ENCODE measurements around the gene STMN3. TPM values are rescaled to one million over a fixed set of nuclear protein-coding genes. Genes with fewer than 3 reads are reported as not detected.

STMN3 gene
- polyA plus RNA-seq, 1 of the 3 experiments (the other 2 are of a cell fraction), result 111 TPM

DNA sequence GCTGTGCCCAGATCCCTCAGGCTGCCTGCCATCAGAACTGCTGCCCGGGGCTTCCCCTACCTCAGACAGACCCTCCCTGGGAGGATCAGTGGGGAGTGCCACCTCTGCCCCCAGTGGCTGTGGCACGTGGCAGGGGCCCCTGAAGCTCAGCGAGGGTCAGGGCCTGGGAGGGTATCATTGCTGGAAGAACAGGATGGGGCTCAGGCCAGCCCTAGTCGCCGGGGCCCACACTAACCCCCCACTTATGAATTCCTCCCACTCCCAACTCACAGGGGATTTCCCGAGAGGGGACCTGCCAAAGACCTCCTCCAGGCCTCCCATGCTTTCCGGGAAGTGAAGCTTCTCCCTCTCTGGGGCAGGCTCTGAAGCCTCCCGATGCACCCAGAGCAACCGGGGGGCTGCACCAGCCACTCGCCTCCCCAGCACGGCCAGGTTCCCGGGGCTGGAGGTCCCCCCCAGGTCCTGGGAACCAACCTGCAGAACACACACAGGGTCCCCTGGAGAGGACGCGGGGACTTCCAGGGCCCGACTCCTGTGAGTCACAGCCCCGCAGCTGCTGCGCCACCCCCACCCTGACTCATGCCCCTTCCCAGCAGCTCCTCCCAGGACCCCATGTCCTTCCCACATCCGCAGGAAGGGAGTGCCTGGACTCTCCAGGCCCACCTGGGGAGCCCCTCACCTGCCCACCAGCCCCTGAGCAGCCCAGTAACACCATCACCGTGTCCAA, 45.7 kb upstream of the STMN3 start:
- H3K4me2 ChIP-seq, result peak overlapping the region; percentile 72
- H3F3A ChIP-seq (replicated peaks; ENCODE audit: insufficient read depth), result no peaks in the 10 kb centered on the region
- ChIA-PET POLR2A (interaction anchor here (1.4 to 3.4 kb wide), 2 partner anchors 9 to 166 kb away, joined by 3 to 22 read pairs; partner anchors contain the start of genes ARFRP1, TPD52L2 and ZGPAT), CTCF (interaction anchor here (1.7 kb wide), 1 partner anchor 202 kb away, joined by 4 read pairs; no protein-coding TSS in a partner anchor)
- DNase-seq, result peak; percentile 58
- no peaks in the 10 kb centered on the region for H3K9me2 ChIP-seq
- no peaks in the 10 kb centered on the region for H4K20me1 ChIP-seq (ENCODE audit: insufficient read depth)
- H3K27me3 ChIP-seq (ENCODE audit: insufficient read depth), result no peaks in the 10 kb centered on the region
- peak overlapping the region in 1 of 2 experiments; percentile 42; a peak in 1 of 4 replicates for H3K4me3 ChIP-seq (ENCODE audit: low read depth in 2 of 2, low read length in 1 of 2)
- peak overlapping the region; percentile 61 for H3K9ac ChIP-seq
- no peaks in the 10 kb centered on the region for H3K9me3 ChIP-seq
- H3K4me1 ChIP-seq (ENCODE audit: control insufficient read depth in 1 of 2, insufficient read depth in 2 of 2, low read depth in 1 of 2, low read length in 1 of 2), result peaks cover 22 to 30% of the 10 kb centered on the region in 2 experiments; a peak in 3 of 4 replicates
- peaks cover 0 to 11% of the 10 kb centered on the region in 2 experiments for H3K36me3 ChIP-seq (replicated peaks in 1 of 2; ENCODE audit: control insufficient read depth in 1 of 2, insufficient read depth in 2 of 2, low read length in 1 of 2)
- no peak overlapping the region for H2AFZ ChIP-seq (ENCODE audit: low read depth)
- H3K27ac ChIP-seq (ENCODE audit: low read depth in 2 of 2, low read length in 1 of 2), result peak overlapping the region; percentile 28 to 85
- TF ChIP-seq GATA2 (CRISPR knock-in tag; IDR thresholded peaks at IDR 0.05) (no peak), CHD2 (IDR thresholded peaks at IDR 0.05; ENCODE audit: low read length, partially characterized antibody) (peak; percentile 3), GABPA (IDR thresholded peaks at IDR 0.05; ENCODE audit: low read depth) (0 out of 2 replicates have a peak, but pooled peaks have one; percentile 15), FOSL2 (IDR thresholded peaks at IDR 0.05; ENCODE audit: borderline replicate concordance, low read depth) (peak; percentile 98), YY1 (IDR thresholded peaks at IDR 0.05; ENCODE audit: low read depth) (no peak), TEAD4 (IDR thresholded peaks at IDR 0.05; ENCODE audit: borderline replicate concordance, insufficient read depth) (no peak), EP300 (IDR thresholded peaks at IDR 0.05; ENCODE audit: borderline replicate concordance in 1 of 2, low read depth in 1 of 2, low read length in 1 of 2) (peak in 1 of 2 experiments; percentile 59; a peak in 1 of 4 replicates), POLR2AphosphoS5 (IDR thresholded peaks at IDR 0.05; ENCODE audit: low read depth, low read length) (peak; percentile 34), ELF1 (IDR thresholded peaks at IDR 0.05) (0 out of 2 replicates have a peak, but pooled peaks have one; percentile 25), RFX5 (IDR thresholded peaks at IDR 0.05; ENCODE audit: low read length) (no peak), FOXM1 (IDR thresholded peaks at IDR 0.05; ENCODE audit: low read depth) (no peak), MEF2A (IDR thresholded peaks at IDR 0.05; ENCODE audit: borderline replicate concordance, low read depth) (no peak), JUND (IDR thresholded peaks at IDR 0.05) (peak; percentile 90), SIN3A (IDR thresholded peaks at IDR 0.05; ENCODE audit: borderline replicate concordance, low read depth, low read length) (no peak; the same call in 1 of the 2 replicates), TCF12 (IDR thresholded peaks at IDR 0.05) (peak; percentile 77), TAF1 (IDR thresholded peaks at IDR 0.05; ENCODE audit: borderline replicate concordance, low read depth, low read length) (no peak; the same call in 1 of the 2 replicates), RAD21 (IDR thresholded peaks at IDR 0.05; ENCODE audit: low read length) (no peak)
- TF ChIP-seq, protein P1, sequence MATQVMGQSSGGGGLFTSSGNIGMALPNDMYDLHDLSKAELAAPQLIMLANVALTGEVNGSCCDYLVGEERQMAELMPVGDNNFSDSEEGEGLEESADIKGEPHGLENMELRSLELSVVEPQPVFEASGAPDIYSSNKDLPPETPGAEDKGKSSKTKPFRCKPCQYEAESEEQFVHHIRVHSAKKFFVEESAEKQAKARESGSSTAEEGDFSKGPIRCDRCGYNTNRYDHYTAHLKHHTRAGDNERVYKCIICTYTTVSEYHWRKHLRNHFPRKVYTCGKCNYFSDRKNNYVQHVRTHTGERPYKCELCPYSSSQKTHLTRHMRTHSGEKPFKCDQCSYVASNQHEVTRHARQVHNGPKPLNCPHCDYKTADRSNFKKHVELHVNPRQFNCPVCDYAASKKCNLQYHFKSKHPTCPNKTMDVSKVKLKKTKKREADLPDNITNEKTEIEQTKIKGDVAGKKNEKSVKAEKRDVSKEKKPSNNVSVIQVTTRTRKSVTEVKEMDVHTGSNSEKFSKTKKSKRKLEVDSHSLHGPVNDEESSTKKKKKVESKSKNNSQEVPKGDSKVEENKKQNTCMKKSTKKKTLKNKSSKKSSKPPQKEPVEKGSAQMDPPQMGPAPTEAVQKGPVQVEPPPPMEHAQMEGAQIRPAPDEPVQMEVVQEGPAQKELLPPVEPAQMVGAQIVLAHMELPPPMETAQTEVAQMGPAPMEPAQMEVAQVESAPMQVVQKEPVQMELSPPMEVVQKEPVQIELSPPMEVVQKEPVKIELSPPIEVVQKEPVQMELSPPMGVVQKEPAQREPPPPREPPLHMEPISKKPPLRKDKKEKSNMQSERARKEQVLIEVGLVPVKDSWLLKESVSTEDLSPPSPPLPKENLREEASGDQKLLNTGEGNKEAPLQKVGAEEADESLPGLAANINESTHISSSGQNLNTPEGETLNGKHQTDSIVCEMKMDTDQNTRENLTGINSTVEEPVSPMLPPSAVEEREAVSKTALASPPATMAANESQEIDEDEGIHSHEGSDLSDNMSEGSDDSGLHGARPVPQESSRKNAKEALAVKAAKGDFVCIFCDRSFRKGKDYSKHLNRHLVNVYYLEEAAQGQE (IDR thresholded peaks at IDR 0.05; ENCODE audit: low read depth, low read length), result peak; percentile 7; the same call in 1 of the 2 replicates
- TF ChIP-seq, protein P2, sequence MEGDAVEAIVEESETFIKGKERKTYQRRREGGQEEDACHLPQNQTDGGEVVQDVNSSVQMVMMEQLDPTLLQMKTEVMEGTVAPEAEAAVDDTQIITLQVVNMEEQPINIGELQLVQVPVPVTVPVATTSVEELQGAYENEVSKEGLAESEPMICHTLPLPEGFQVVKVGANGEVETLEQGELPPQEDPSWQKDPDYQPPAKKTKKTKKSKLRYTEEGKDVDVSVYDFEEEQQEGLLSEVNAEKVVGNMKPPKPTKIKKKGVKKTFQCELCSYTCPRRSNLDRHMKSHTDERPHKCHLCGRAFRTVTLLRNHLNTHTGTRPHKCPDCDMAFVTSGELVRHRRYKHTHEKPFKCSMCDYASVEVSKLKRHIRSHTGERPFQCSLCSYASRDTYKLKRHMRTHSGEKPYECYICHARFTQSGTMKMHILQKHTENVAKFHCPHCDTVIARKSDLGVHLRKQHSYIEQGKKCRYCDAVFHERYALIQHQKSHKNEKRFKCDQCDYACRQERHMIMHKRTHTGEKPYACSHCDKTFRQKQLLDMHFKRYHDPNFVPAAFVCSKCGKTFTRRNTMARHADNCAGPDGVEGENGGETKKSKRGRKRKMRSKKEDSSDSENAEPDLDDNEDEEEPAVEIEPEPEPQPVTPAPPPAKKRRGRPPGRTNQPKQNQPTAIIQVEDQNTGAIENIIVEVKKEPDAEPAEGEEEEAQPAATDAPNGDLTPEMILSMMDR (IDR thresholded peaks at IDR 0.05), result no peak
- TF ChIP-seq, protein P3, sequence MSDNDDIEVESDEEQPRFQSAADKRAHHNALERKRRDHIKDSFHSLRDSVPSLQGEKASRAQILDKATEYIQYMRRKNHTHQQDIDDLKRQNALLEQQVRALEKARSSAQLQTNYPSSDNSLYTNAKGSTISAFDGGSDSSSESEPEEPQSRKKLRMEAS (IDR thresholded peaks at IDR 0.05; ENCODE audit: low read depth), result peak; percentile 15
- TF ChIP-seq, protein P4, sequence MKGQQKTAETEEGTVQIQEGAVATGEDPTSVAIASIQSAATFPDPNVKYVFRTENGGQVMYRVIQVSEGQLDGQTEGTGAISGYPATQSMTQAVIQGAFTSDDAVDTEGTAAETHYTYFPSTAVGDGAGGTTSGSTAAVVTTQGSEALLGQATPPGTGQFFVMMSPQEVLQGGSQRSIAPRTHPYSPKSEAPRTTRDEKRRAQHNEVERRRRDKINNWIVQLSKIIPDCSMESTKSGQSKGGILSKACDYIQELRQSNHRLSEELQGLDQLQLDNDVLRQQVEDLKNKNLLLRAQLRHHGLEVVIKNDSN (IDR thresholded peaks at IDR 0.05; ENCODE audit: borderline replicate concordance, low read depth), result no peak
- TF ChIP-seq, protein P5, sequence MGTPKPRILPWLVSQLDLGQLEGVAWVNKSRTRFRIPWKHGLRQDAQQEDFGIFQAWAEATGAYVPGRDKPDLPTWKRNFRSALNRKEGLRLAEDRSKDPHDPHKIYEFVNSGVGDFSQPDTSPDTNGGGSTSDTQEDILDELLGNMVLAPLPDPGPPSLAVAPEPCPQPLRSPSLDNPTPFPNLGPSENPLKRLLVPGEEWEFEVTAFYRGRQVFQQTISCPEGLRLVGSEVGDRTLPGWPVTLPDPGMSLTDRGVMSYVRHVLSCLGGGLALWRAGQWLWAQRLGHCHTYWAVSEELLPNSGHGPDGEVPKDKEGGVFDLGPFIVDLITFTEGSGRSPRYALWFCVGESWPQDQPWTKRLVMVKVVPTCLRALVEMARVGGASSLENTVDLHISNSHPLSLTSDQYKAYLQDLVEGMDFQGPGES (IDR thresholded peaks at IDR 0.05; ENCODE audit: low read depth, low read length), result no peak
- H3K79me2 ChIP-seq (ENCODE audit: insufficient read depth), result no peaks in the 10 kb centered on the region
- WGBS (ENCODE audit: low lambda C conversion rate), result 20% methylated on average over 4 of the region's 19 CpGs
